Measurements from ENCODE around the gene LGALS14.
"Not testable (repeated sequence)": the region's sequence is repeated elsewhere in the genome, so short reads cannot be mapped to it uniquely, and the experiment has no call there.

- TF ChIP-seq POLR2AphosphoS5 (IDR thresholded peaks at IDR 0.05; ENCODE audit: low read depth, low read length); POLR2A (IDR thresholded peaks at IDR 0.05; ENCODE audit: low read depth, low read length); TAF1 (IDR thresholded peaks at IDR 0.05; ENCODE audit: borderline replicate concordance, low read depth, low read length): not testable (repeated sequence)
Observed at GRCh38 chr19:39673862-39674261, 30.4 kb upstream of the LGALS14 start.
